Kidney (tissue), 14 donors: Measurements from ENCODE around the gene BAG5. TPM values are rescaled to one million over a fixed set of nuclear protein-coding genes. Genes with fewer than 3 reads are reported as not detected.

ENCODE experiments used
- DNase-seq, 5 donors: peaks; one replicate each; pipeline ENCODE4 v3.0.0-alpha.2; 2013 to 2020
- FAIRE-seq: peaks from 2 replicates; lab custom pipeline; 2012; peaks lifted over from hg19 to GRCh38; lab: Jason Lieb, UNC
- H3K27ac ChIP-seq, 2 donors: one replicate each; pipeline ENCODE4 v1.7.0; 2013; ENCODE audit warnings: low read depth in 2 of 2, low read length in 2 of 2, inconsistent platforms in 1 of 2
- H3K27me3 ChIP-seq: one replicate; pipeline ENCODE4 v1.7.1; 2013; ENCODE audit warnings: low read length, inconsistent platforms; ENCODE audit not compliant: control insufficient read depth, insufficient read depth
- H3K36me3 ChIP-seq, 3 donors: one replicate each; pipeline versions ENCODE4 v1.7.0 to v1.7.1; 2013; ENCODE audit warnings: low read length in 3 of 3, control low read depth in 1 of 3, inconsistent platforms in 1 of 3; ENCODE audit not compliant: insufficient read depth in 3 of 3, control insufficient read depth in 2 of 3
- H3K4me1 ChIP-seq, 3 donors: one replicate each; pipeline versions ENCODE4 v1.7.0 to v1.7.1; 2013; ENCODE audit warnings: low read length in 3 of 3, inconsistent platforms in 1 of 3, low read depth in 1 of 3; ENCODE audit not compliant: control insufficient read depth in 2 of 3, insufficient read depth in 2 of 3
- H3K4me3 ChIP-seq, 3 donors: one replicate each; pipeline versions ENCODE4 v1.7.0 to v1.8.1; 2013; ENCODE audit warnings: low read length in 3 of 3, control low read depth in 1 of 3, inconsistent platforms in 1 of 3
- H3K9ac ChIP-seq, 3 donors: one replicate each; pipeline versions ENCODE4 v1.7.0 to v1.7.1; 2013; ENCODE audit warnings: low read length in 3 of 3, control low read depth in 1 of 3, inconsistent platforms in 1 of 3
- H3K9me3 ChIP-seq, 3 donors: one replicate each; pipeline versions ENCODE4 v1.7.0 to v1.7.1; 2013; ENCODE audit warnings: low read length in 3 of 3, control low read depth in 1 of 3, inconsistent platforms in 1 of 3; ENCODE audit not compliant: control insufficient read depth in 2 of 3, insufficient read depth in 1 of 3
- CTCF ChIP-seq: IDR thresholded peaks from 3 replicates; pipeline ENCODE4 v1.5.1; 2012; ENCODE audit warnings: mild to moderate bottlenecking, moderate library complexity, borderline replicate concordance; ENCODE audit not compliant: insufficient read depth; ENCODE audit errors: extremely low read depth
- intact Hi-C: fragments of 100-400 bp; cut with DNase I; formaldehyde crosslinking; loops from one replicate; pipeline ENCODE4 v1.11.1; 2022
- polyA plus RNA-seq: library from polyadenylated mRNA; stranded (reverse); fragments of 350-450 nt; fragmentation: Illumina TruSeq; extraction: RNeasy Lipid Tissue Mini Kit (QIAGEN cat#74804); gene quantifications from one replicate; pipeline ENCODE4 v1.2.3, GENCODE V29; 2014; ENCODE audit warnings: low read depth, low replicate concordance; ENCODE audit not compliant: insufficient read depth
- total RNA-seq: library from RNA; stranded (reverse); fragmentation: NEBNext Ultra II Directional; extraction: Animal tissue kit (Norgen Biotek cat#: 25700); gene quantifications from one replicate; pipeline ENCODE4 v1.2.1, GENCODE V29; 2021
- donor health status: control.
- donor health status: control.
- donor health status: control.
- donor health status: control.
- donor health status: control.
- donor health status: DM: yes; HTN: yes; CAD: no.
- donor health status: Normal renal cell carcinoma (clear cell type).

Gene BAG5
- total and polyA plus RNA-seq, 2 donors from 2014 or later, result 17.1 to 64.5 TPM

GRCh38 chr14:103581206-103581605 lies 18.7 kb upstream of the BAG5 start:
- no peak for FAIRE-seq
- no peak overlapping the region for H3K27ac ChIP-seq
- no peaks in the 10 kb centered on the region for H3K27me3 ChIP-seq
- intact Hi-C loops, result no loop called here
- peaks cover 3 to 9% (median 8%) of the 10 kb centered on the region in 3 donors for H3K4me1 ChIP-seq
- TF ChIP-seq CTCF, result no peak
- no peaks in the 10 kb centered on the region for H3K9me3 ChIP-seq
- no peak for DNase-seq
- H3K36me3 ChIP-seq, result peaks cover 2 to 10% (median 3%) of the 10 kb centered on the region in 3 donors
- no peak overlapping the region for H3K4me3 ChIP-seq
- no peak overlapping the region for H3K9ac ChIP-seq

GRCh38 chr14:103578401-103579075 lies 16.1 kb upstream of the BAG5 start:
- Histone ChIP-seq H3K36me3 (peaks cover 5 to 10% (median 9%) of the 10 kb centered on the region in 3 donors), H3K4me1 (peaks cover 3 to 15% (median 8%) of the 10 kb centered on the region in 3 donors), H3K4me3 (no peak overlapping the region), H3K27me3 (no peaks in the 10 kb centered on the region), H3K9ac (no peak overlapping the region), H3K27ac (no peak overlapping the region), H3K9me3 (no peaks in the 10 kb centered on the region)
- no peak for TF ChIP-seq CTCF
- intact Hi-C loops, result no loop called here
- no peak for DNase-seq
- no peak for FAIRE-seq

GRCh38 chr14:103576371-103577024 lies 14.0 kb upstream of the BAG5 start:
- peaks cover 5 to 10% (median 9%) of the 10 kb centered on the region in 3 donors for H3K36me3 ChIP-seq
- H3K9me3 ChIP-seq, result no peaks in the 10 kb centered on the region
- intact Hi-C loops, result no loop called here
- DNase-seq, result peak; percentile 92 to 98 (median 95)
- peak overlapping the region in 1 of 3 donors; percentile 80 for H3K9ac ChIP-seq
- H3K4me1 ChIP-seq, result peaks cover 3 to 15% (median 9%) of the 10 kb centered on the region in 3 donors
- peak overlapping the region in 1 of 3 donors; percentile 9 for H3K4me3 ChIP-seq
- peak overlapping the region; percentile 78 to 83 for H3K27ac ChIP-seq
- H3K27me3 ChIP-seq, result no peaks in the 10 kb centered on the region
- no peak for TF ChIP-seq CTCF
- peak; percentile 87 for FAIRE-seq
